NCI-H345 (cell line): ENCODE measurements around the gene HSD11B2.
A peak's percentile ranks its signal among the peaks of the same experiment; 100 is the strongest.

Experiments
- DNase-seq: peaks from one replicate; lab custom pipeline; 2025; lab: John Stamatoyannopoulos, UW

HSD11B2 gene

DNA sequence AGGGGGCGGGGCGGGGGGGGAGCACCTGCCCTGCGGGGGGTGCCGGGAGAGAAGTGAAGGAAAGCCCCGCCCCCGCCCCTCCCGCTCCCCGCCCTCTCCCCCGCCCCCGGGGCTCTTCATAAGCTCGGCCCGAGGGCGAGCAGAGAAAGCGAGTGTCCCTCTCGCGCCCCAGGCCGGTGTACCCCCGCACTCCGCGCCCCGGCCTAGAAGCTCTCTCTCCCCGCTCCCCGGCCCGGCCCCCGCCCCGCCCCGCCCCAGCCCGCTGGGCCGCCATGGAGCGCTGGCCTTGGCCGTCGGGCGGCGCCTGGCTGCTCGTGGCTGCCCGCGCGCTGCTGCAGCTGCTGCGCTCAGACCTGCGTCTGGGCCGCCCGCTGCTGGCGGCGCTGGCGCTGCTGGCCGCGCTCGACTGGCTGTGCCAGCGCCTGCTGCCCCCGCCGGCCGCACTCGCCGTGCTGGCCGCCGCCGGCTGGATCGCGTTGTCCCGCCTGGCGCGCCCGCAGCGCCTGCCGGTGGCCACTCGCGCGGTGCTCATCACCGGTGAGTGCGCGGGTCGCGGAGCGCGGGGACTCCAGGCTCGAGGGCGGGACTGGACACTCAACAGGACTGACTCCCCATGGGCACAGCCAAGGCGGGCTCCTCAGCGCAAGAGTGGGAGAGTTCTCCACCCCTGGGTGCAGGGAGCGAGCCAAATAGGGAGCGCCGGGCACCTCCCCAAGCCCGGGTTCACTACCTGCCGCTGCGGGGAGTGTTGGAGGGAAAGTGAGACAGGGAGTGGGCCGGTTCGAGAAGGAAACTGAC is at the start of gene HSD11B2:
Gene HSD11B2, plus strand, starts transcription at position 145 of the 798 bp plus-strand sequence. Its CDS starts 128 bp downstream, at position 273.
- peak; percentile 63 for DNase-seq

- no peak for DNase-seq
Measured at GRCh38 chr16:67383284-67383683, 47.6 kb upstream of the HSD11B2 start.

DNA sequence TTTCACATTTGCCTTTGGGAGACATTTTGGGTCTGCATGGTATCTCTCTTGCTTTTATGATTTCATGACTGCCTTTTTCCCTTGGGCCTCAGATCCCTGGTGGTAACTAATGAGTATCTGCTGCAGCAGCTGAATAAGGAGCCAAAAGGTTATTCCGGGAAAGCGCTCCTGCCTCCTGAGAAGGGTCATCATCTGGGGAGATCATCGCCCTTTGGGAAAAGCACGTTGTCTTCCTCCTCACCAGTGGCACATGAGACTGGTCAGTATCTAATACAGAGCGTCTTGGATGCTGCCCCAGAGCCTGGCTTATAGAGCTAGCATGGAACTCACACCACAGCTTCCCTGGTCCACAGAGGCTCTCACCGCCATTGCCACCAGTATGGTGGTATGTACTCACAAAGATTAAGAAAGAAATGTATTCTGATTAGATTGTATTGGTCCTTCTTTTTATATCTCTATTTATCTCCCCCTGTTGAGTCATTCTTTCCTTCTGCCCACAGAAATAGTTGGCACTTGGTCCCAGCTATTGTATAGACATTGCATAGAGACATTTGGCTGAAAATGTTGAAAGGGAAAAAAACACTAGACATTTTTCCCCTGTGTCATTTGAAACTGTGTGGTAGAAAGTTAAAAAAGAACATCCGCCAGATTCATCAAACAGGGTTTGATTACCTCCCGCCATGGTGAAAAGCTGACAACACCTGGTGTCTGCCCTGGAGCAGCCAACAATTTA is 46.0 kb upstream of the HSD11B2 start:
- DNase-seq = peak; percentile 6

- no peak for DNase-seq
Measured at GRCh38 chr16:67386861-67387455, 44.0 kb upstream of the HSD11B2 start.

GRCh38 chr16:67387479-67388079 is 43.3 kb upstream of the HSD11B2 start:
- no peak for DNase-seq

DNA sequence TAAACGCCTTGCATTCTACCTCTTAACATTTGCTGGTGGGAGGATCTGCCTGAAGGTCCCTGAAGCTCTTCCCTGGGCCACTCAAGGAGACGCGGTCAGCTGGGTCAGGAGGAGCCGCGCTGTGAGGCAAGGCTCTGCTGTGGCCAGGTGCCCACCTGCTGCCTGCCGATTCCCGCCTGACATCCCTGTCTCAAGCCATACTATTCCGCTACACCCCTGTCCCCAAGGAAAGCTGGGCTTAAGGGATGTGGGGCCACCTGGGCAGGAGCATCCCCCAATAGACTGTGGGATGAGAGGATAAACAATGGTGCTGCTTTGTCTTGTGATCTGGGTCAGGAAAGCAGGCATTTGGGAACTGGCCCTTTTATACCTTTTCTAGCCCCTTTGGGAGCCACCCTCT is 42.7 kb upstream of the HSD11B2 start:
- no peak for DNase-seq

GRCh38 chr16:67388591-67388990 is 42.3 kb upstream of the HSD11B2 start:
- no peak for DNase-seq

DNA sequence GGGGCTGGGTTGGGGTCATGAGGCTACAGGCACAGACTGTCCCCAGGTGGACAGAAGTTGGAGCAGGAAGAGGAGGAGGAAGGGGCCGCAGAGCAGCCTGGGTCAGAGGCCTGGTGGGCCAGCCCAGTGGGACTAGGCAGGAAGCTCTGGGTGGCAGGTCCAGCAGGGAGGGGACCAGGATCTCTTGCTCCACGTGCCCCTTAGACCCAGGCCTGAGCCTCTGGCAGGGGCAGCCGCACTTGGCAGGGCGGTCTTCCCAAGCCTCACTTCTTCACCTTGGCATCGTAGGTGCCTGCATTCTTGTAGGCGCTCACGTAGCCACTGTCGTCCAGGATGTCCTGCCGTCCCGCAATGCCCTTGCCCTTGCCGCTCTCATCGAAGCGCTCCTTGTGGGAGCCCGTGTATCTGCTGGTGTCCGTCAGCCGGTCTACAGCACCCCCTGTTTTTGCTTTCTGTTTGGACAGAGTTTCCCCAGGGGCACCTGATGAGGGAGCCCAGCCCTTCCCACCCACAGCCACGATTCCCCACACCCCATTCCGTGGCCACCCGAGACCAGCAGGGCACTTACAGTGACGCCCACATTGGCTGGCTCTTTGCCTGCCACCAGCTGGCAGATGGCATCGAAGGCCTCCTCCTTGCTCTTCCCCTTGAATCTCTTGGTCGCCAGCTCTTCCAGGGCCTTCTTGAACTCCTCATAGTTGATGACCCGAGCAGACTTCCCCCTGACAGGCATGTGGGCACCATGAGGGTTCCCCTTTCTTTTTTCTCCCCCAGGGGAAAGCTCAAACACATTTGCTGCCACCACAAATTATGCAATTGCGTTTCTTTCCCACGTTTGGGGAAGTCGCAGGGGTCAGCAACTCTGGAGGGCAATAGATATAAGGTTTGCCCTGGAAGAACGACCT is 40.8 kb upstream of the HSD11B2 start:
- DNase-seq = no peak

- no peak for DNase-seq
Measured at GRCh38 chr16:67390816-67391423, 40.0 kb upstream of the HSD11B2 start.

- DNase-seq = peak; percentile 32
Measured at GRCh38 chr16:67391424-67392300, 39.3 kb upstream of the HSD11B2 start.

DNA sequence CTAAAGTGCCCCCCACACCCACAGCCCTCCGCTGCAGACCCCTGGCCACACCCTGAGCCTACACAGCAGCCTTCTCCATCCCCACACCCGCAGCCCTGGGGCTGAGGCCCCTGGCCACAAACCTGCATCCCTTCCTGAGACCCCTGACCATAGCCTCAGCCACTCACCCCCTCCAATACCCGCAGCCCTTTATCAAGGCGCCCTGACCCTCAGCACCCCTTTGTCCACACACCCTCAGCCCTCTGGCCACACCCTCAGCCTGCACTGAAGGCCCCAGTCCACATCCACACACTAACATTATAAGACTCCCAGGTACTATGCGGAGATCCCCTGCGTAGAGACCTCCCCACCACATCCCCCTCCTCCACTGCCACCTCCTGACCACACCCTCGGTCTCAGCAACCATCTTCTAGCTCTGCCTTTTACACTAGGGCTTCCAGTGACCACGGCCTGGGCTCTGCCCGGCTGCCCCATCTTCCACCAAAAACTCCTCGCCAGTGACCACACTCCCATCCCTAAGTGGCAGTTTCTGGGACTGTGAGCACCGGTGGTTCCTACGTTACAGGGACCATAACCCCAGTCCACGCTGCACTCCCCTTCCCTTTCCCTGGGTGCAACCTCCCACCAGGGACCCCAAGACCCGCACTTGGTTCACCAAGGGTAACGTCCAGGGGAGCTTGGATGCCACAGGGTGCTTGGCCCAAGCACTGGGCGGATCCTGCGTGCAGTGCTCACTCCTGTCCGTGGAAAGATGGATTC is 38.4 kb upstream of the HSD11B2 start:
- no peak for DNase-seq

GRCh38 chr16:67393111-67393787 is 37.7 kb upstream of the HSD11B2 start, which contains the start of gene TPPP3:
Gene TPPP3, minus strand, starts transcription at chr16:67393498. Its CDS starts 2,387 bp downstream, at chr16:67391111.
- no peak for DNase-seq

- DNase-seq = no peak
Measured at GRCh38 chr16:67393788-67394154, 37.1 kb upstream of the HSD11B2 start.

DNA sequence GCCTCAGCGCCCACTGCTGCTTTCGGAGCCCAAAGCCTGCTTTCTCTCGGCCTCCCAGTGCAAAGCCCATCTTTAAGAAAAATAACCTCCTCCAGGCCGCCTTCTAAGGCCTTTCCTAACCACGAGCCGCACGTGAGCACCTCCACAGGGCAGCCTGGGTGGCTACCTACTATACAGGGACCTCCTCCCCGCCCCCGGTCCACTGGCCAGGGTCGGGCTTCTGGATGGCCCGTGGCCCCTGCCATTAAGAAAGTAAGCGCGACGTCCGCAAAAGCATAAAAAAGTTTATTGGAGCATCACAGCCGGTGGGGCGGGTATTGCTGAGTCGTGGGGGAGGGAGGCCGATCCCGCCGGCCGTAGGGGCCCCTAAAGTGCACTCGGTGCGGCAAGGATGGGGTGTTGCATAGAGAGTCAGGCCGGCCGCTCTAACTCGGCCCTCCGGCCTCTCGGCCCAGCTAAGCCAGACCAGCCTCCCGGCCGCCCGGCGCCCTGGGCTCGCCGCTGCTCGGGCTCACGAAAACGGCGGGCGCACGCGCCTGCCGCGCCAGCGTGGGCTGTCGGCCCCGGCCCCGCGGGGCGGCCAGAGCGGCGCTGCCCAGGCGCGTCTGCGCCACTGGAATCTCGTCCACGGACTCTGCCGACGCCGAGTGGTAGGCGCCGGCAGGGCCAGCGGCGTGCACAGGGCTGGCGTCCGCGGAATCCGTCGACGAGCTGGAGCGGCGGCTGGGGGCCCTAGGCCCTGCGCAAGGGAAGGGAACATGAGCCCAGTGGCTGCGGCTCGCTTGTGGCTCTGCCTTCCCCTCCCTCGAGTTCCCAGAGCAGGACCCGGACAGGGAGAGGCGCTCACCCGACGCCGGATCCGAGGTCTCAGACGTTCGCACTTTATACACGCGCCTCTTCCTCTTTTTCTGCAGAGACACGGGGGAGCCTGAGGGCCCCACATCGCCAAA is 36.5 kb upstream of the HSD11B2 start:
- DNase-seq = no peak

DNA sequence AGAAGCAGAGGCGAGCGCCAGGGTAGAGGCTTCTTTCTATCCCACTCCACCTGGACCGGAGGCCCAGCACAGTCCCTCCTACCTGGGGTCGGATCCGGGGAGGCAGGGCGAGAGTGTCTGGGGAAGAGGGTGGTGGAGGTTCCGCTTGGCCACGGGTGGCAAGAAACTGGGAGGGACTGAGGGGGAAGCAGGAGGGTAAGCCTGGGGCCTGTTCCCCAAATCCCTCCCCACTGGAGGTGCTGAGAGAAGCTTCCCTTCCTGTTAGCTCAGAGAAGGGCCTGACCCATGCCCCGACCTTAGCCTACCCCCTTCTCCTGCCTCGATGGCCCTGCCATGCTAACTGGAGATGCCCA is 35.8 kb upstream of the HSD11B2 start:
- no peak for DNase-seq

DNA sequence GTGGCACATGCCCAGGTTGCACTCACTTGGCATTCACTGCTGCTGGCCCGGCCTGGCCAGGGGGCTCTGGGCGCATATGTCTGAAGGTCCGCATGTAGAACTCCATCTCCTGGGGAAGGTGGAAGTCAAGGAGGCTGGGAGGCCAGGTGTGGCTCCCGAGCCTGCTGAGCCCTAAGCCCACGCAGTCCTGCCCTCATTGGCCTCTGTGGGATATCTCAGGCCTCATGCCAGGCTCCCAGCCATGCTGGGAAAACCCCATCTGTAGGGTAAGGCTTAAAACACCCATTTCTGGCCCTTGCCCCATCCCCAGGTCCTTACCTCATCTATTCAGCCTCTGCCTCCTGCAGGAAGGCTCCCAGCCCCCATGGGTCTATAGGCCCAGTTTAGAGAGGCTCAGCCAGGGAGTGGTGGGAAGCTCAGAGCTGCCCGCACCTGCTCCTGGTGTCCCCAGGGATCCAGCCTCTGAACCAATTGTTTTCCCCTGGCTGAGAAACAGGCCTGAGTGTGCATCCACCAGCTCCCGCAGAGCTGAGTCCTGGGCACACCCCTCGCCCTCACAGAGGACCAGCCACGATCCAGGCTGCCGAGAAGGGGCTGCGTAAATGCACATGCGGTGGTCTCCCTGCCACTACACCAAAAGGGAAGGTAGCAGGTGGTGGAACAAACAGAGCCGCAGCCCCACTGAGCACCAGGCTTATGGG is 35.3 kb upstream of the HSD11B2 start:
- DNase-seq = peak; percentile 93
